Measurements from ENCODE around the gene MARCHF3.

DNA sequence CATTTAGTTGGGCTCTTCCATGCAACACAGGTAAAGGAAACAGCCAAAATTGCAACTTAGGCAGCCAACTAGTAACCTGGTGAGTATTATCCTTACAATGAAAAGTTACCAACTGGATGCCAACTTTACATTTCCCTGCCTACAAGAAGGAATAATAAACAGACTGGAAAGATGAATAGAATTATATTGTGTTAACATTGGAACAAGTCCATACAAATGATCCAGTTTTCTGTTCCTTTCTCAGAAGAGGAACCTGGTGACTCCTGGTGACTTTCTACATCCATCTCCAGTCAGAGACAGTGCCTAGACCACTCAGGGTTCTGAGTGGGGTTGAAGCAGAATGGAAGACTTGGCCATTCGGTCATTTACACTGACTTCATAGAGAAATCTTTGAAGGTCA lies 20.6 kb downstream of the MARCHF3 start:
- no peak for TF ChIP-seq POLR2A (IDR thresholded peaks at IDR 0.05)
- TF ChIP-seq, protein P1, sequence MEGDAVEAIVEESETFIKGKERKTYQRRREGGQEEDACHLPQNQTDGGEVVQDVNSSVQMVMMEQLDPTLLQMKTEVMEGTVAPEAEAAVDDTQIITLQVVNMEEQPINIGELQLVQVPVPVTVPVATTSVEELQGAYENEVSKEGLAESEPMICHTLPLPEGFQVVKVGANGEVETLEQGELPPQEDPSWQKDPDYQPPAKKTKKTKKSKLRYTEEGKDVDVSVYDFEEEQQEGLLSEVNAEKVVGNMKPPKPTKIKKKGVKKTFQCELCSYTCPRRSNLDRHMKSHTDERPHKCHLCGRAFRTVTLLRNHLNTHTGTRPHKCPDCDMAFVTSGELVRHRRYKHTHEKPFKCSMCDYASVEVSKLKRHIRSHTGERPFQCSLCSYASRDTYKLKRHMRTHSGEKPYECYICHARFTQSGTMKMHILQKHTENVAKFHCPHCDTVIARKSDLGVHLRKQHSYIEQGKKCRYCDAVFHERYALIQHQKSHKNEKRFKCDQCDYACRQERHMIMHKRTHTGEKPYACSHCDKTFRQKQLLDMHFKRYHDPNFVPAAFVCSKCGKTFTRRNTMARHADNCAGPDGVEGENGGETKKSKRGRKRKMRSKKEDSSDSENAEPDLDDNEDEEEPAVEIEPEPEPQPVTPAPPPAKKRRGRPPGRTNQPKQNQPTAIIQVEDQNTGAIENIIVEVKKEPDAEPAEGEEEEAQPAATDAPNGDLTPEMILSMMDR (IDR thresholded peaks at IDR 0.05): no peak
